ENCODE data around the gene CCL4L2.
"Not testable (repeated sequence)": the region's sequence is repeated elsewhere in the genome, so short reads cannot be mapped to it uniquely, and the experiment has no call there.

CCL4L2 gene

DNA sequence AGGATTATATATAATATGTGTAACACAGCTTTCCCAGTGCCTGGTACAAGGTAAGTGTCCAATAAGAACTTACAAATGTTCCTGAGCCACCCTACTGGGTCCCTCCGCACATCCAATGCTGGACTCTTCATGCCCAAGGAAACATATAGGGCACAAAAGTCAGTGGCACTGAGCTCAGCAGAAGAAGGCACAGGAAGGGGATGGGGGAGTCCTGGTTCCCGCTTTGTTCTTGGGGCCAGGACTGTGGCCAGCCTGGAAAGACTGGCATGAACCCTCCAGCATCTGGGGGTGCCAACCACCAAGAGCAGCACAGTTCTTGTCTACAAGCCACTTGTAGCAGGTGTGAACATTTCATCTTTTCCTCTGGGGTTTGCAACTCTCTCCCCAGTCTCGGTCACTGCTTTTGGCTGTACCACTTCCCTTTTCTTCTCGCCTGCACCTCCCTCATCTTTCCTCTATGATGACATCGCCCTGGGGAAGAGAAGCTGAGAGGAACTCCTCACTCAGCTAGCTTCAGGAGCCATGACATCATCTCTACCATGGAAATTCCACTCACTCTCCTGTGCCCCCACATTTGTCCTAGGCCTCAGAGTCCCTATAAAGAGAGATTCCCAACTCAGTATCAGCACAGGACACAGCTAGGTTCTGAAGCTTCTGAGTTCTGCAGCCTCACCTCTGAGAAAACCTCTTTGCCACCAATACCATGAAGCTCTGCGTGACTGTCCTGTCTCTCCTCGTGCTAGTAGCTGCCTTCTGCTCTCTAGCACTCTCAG, at the start of gene CCL4L2:
TSS of gene CCL4L2 (plus strand) at position 625 of the 773 bp plus-strand sequence.
- DNase-seq: not testable (repeated sequence)

DNA sequence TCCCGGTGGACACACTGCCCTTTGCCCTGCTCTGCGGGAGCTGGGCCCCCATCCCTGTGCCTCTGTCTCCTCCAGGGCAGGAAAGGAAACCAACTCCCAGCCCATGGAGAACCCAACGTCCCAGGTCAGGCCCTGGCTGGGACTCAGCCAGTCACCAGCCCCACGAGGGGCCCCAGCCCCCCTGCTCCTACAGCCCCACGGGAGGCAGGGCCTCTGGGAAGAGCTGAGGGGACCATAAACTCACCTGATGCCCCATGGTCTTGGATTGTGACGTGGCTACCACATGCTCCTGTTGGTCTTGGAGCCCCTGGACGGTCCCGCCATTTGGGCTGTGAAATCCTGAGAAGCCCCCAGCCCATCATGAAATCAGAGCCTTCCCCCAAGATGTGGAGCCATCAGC, 42.0 kb upstream of the CCL4L2 start:
- not testable (repeated sequence) for DNase-seq

DNA sequence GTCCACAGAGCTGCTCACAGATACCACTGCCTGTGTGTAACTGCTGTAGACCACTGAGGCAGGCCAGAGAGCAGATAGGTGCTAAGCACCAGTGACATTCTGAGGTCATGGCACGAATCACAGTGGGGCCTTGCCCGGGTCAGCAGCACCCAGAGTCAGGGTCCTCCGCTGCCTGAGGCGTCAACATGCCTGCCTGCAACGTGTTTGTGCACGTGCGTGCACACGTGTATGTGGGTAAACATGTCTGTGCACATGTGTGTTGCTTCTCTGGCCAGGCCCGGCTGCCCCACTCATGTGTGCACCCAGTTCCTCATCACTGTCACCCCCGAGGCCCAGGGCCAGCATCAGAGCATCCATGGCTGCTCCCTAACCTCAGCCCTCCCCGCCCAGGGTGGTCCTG, 34.3 kb upstream of the CCL4L2 start, which contains the start of gene TBC1D3B:
TSS of gene TBC1D3B (minus strand) at position 101 of the 400 bp plus-strand sequence. CDS start 1,586 bp downstream, outside the sequence.
- not testable (repeated sequence) for DNase-seq

DNA sequence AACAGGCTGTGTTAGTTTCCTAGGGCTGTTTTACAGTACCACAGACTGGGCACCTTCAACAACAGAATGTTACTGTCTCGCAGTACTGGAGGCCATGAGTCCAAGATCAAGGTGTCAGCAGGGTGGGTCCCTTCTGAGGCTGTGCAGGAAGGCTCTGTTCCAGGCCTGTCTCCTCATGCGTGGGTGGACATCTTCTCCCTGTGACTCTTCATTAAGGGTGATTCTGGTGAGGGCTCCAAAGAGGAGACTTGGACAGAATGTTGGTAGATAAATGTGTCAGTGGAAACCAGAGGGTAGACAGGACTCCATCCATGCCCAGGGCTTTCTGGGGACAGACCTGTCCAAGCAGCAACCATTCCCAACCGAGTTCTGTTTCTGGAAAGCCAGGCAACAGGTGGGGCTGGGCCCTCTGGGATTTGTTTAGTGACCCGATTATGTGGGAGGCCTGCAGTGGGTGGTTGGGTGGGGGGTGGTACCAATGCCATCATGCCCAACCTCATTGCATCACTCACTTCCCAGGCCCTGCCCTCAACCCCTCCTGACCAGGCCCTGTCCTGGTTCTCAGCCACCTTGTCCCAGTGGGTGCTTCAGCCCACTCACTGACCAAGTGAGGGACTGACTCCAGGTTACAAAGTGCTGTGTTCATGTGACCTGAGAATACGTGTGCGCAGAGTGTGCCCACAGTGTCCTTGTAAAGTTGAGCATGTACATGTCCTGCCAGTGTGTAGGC, 29.3 kb upstream of the CCL4L2 start:
- DNase-seq: not testable (repeated sequence)

DNA sequence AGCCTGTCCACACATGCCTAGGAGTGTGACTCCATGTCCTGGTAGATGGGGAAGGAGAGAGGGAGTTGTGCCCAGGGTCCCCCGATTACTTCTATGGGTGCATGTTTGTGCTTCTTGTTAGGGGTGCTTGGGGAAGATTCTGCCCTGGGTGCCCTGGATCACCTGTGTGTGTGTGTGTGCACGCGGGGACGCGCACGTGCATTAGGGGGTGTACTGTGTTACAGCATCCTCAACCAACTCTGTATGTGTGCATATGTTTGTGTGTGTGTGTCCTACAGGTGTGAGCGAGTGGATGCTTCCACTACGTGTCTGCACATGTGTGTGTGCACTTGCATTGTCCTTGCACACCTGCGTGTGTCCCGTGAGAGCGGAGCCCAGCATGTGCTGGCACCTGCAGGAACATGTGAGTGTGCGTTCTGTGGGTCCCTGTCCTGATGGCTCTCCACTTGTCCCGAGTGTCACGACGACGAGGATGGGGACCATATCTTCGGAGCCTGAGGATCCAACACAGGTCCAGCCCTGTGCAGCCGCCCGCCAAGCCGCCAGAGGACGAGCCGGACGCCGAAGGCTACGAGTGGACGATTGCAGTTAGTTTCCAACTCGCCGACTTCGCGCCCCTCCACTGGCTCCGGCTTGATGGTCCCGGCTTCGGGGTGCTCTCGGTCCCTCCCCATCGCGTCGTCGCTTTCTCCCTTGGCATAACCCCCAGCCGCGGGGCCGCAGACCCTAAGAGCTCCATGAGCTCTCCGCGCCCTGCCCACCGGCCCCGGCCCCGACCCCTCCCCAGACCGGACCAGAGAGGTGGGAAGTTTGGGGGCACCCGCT, 28.5 kb upstream of the CCL4L2 start:
- DNase-seq: no peak

DNA sequence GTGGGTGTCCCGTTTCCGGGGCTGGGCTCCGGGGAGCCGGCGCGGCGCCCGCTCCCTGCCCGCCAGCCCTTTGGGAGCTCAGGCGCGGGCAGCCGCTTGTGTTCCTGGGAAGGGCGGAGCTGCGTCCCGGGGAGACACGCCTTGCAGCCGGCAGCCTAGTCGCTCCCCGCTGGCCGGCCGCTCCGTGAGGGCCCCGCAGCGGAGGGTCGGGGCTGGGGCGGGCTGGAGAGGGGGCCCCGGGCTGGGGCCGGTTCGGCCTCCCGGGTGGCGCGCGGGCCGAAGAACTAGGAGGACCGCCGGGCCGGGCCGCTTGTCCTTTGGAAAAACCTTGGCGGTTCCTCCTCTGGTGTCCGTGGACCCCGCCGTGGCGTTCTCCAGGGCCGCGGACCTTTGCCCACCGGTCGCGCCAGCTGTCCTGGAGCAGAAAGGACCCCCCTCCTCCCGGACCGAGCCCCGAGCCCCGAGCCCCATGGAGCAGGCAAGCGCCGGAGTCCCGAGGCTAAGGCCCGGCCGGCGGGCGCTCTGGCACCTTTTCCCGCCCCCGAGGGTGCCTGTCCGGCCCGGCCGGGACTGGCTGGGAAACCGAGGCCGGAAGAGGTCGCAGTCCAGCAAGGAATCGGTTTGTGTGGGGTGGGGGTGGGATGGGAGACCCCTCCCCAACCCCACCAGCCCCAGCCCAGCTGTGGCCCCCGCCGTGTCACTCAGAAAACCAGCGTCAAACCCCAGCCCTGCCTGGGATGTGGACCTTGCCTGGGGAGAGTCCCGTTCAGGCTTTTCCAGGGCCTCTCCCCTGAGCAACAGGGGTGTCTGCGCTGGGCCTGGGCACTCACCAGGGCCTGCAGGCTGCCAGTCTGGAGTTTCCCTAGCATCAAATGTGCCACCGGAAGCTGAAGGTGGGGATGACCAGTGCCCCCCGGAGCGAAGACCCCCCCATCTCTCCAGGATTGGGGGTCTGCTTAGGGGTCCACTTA, 27.6 kb upstream of the CCL4L2 start:
- DNase-seq: no peak

DNA sequence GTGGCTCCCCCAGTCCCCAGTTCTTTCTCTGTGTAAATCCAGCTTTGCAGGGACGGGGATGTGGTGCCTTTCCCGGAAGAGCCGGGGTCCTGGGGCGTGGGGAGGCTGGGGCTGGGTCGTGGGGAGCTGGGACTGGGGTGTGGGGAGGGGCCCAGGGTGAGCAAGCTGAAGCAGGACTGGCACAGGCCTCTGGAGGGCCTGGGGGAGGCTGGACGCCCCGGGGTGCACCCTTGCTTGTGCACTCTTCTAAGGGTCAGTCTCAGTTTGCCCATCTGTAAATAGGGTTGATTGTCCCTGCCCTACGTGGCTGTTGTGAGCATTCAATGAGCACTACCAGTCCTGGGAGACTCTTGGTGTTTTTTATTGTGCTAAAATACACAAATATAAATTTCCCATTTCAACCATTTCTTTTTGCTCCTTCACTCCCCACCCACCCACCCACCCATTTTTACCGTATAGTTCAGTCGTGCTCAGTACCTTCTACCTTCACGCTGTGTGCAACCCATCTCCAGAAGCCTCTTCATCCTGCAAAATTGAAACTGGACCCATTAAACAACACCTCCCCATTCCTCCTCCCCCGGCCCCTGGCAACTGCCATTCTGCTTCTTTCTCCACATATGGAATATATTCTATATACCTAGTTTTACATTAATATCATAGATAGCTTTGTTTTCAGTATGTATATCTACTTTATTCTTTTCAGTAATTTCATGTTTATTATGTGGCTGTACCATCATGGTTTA, 26.7 kb upstream of the CCL4L2 start:
- no peak for DNase-seq

DNA sequence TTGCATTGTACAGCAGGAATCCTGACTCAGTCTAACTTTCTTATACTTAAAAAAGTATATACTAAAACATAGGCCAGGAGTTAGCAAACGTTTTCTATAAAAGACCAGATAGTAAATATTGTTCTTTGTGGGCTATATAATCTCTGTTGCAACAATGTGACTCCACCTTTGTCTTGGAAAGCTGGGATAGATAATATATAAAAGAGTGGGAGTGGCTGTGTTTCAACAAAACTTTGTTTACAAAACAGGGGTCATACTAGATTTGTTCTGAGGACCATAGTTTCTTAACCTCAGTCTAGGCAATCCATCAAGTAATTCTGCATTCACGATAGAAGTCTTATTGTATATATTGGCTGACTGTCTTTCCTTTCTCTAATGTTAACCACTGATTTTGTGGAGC, 25.4 kb upstream of the CCL4L2 start:
- no peak for DNase-seq

DNA sequence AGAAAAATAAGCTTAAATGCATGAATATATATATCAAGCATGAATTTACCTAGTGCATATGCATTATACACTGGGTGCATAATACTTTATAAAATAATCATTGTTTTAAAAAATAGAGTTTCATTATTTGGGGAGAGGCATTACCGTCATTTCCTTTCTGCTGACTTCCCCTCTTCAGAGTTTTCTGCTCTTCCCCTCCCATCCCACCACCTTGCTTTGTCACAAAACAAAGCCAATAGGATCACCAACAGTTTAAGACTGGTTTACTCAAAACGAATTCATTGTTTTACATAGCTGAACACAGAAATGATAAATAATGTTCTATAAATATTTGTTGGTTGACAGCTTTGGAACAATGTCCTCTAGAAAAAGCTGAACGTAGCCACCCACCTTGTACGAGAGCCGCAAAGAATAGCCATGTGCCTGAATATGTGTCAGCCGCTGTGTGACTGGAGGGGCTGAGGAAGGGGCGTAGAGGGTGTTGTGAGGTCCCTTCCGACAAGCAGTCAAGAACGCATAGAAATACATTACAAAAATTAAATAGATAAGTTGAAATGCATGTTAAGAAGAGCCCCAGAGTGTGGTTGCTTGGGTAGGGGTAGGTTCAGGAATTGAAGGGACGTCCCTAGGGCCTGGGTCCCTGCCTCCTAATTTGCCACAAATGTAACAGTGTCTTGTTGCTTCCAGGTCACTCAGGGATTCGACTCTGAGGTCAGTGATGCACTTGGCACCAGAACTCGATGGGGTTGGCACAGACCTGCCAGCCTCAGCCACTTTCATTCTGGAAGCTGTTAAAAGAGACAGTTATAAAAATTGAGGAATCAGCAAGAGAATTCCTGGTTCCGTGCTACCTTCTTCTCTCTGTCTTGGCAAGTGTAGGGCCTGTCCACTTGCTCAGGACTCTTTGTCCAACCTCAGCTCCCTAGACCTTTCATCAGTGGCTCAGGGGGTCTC, 23.8 kb upstream of the CCL4L2 start:
- not testable (repeated sequence) for DNase-seq

DNA sequence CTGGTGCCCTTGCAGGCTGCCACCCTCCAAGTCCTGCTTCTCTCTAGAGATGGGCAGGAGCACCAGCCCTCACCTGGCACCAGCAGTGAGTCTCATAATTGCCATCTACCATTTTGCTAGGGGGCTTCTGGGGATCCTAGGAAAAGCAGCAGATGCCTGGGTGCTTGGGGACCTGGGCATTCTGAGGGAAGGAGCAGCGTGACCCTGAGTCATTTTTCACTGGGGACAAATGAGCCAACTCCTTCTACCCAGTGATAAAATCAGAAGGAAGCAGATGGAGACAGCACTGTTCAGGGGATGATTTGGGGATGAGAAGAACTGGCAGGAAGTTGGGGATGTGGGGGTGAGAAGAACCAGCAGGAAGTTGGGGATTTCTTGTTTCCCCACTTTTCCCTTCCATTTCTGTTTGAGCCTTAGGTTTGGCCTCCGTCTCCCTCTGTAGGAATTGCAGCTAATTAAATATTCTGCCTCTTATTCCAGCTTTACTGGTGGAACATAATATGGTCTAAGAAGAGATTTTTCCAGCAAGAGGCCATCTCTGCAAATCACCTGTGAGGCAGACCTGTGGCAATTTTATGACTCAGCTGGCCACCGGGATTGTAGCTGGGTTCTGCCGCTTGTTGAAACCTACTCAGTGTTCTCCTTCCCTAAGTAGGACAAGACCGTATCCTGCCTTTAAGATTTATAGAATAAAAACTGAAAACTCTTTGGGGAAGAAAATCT, 22.8 kb upstream of the CCL4L2 start:
- not testable (repeated sequence) for DNase-seq

DNA sequence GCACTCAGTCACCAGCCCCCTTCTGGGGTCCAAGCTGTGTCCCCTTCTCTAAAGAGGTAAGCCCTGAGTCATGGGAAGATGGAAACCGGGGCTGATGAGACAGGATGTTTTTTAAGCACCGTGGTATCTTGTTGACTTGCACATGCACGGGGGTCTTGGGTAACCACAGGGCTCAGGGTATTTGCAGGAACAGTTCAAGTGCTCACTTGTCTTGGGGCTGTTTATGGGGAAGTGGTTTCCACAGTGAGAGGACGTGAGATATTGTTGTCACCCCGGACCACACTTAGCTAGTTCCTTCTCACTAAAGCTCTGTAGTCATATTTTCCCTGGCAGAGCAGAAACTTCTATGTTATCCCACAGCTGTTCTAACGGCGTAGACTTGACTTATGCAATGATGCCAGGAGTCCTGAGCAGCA, 22.0 kb upstream of the CCL4L2 start:
- DNase-seq: no peak

DNA sequence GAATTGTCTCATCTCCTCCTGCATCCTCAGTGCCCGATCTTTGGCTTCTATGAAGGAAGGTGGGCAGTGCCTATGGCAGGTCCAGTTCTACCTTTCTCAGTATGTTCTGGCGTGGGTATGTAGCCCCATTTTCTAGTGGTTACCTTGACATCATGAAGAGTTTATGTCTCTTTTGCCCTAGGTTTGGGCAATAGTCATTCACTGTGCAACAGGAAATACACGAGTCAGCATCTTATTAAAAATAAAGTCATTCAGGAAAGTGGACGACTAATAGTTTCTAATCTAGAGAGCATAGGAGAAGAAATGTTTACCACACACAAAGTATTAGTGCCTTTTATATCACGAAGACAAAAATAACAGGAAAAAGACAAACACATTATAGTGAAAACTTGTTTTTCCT, 20.9 kb upstream of the CCL4L2 start:
- DNase-seq: not testable (repeated sequence)

DNA sequence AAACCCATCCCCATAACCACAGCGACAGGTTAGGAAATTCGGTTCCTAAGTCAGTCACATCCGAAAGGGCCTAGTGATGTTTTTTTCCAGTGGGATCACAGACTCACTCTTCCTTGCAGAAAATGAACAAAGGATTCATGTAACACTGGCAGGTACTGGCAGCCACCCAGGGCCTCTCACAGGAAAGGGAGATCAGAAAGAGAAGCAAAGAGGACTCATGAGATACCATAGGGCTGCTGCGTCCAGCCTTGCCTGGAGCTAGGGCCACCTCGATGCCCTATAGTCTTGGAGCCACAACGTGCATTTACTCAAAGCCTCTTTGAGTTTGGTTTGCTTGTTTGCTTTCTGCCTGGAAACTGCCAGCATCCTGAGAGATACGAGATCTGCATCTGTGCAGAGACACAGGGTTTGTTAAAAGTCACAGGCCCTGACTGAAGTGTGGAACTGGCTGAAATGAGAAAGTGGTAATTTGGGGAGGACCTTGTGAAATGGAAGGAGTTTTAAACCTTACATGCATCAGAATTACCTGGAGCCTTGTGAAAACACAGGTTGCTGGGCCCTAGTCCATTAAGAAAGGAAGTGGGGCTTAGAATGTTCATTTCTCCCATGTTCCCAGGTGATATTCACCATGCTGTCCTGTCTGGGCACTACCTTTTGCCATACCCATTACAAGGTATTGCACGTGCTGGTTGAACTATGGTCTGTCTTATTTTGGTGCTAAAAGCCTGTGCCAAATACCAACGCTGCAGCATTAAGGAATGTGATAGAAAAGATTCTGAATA, 20.1 kb upstream of the CCL4L2 start:
- not testable (repeated sequence) for DNase-seq

DNA sequence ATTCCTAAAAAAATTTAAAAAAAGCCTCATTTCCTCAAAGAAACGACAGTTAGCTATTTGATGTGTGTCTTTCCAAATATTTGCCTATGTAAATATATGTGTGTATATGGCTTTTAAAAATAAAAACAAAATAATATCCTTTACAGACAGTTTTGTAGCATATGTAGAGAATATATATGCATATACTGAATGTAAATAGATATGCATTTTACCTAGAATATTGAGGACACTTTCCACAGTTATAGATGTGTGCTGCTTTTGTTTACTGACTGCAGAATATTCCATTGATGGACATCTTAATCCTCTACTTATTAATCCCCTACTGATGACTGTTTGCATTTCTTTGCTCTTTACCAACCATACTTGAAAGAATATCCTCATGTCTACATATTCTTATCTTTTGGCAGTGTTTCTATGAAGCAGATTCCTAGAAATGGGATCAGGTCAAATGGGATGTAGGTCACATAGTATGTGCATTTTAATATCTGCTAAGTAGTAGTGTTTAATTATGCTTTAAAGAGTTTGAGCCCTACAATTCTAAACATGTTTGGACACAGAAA, 17.6 kb upstream of the CCL4L2 start:
- no peak for DNase-seq

DNA sequence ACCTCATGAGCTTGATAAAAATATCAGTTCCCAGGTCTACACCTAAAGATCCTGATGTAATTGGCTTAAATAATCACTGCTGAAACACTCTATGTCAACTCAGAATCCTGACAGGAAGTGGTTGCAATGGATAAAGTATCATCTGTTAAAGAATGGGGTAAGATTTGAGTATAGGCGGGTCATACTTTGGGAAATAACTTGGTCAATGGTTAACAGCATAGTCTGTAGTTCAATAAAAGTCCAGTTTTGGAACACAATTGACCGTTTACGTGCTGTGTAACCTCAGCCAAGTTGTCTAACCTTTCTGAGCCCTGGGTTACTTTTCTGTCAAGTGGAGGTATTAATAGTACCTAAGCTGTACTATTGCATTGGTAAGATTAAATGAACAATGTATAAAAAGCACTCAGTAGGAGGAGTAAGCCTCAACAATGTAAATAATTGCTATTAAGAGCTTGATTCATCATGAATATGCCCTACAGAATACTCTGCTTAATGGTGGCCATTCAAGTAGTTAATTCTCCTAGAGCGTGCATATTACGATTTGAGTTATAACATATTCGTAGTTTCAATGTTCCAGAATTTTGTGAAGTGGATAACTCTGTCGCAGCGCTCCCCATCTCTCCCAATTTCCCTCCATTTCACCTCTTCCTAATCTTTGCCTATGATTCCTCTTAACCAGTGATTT, 16.6 kb upstream of the CCL4L2 start:
- DNase-seq: not testable (repeated sequence)

DNA sequence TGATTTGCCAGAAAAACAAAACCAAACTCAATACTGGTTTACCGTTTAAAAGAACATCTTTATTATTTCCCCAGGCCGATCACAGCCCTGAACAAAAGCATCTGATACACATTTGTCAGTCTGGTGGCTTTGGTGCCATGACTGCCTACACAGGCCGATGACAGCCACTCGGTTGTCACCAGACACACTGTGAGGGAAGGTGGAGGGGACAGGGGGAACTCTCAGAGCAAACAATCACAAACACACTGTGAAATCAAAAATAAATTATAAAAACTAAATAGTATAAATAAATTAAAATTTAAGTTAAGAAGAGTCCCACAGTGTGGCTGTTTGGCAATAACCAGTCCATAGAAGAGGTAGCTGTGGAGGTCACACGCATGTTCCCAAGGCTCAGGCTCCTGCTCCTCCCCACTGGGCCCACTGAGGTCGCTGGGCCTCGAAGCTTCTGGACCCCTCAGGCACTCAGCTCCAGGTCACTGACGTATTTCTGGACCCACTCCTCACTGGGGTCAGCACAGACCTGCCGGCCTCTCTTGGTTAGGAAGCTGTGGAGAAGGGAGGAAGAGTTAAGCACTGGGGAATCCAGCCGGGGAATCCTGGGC, 15.9 kb upstream of the CCL4L2 start:
- not testable (repeated sequence) for DNase-seq

All from midbrain (tissue), 1 donor.